Erythroblast (primary cell): ENCODE measurements around the gene ERAS.

Experiments used
- DNase-seq, 2 experiments: peaks; one replicate each; lab custom pipeline; 2025; lab: John Stamatoyannopoulos, UW
- GATA1 ChIP-seq: IDR thresholded peaks from 2 replicates; pipeline ENCODE4 v1.6.1; 2011; ENCODE audit warnings: low read depth, mild to moderate bottlenecking, control low read depth, low read length, moderate library complexity
- POLR2A ChIP-seq: IDR thresholded peaks from 2 replicates; pipeline ENCODE4 v1.6.1; 2011; ENCODE audit warnings: mild to moderate bottlenecking, low read length

ERAS gene, protein sequence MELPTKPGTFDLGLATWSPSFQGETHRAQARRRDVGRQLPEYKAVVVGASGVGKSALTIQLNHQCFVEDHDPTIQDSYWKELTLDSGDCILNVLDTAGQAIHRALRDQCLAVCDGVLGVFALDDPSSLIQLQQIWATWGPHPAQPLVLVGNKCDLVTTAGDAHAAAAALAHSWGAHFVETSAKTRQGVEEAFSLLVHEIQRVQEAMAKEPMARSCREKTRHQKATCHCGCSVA

GRCh38 chrX:48826135-48826875, at the start of gene ERAS:
TSS of gene ERAS (plus strand) at chrX:48826513. CDS start at chrX:48829124, 2,611 bp downstream.
- DNase-seq: peak in 1 of 2 experiments; percentile 17
- TF ChIP-seq POLR2A (no peak), GATA1 (no peak)

DNA sequence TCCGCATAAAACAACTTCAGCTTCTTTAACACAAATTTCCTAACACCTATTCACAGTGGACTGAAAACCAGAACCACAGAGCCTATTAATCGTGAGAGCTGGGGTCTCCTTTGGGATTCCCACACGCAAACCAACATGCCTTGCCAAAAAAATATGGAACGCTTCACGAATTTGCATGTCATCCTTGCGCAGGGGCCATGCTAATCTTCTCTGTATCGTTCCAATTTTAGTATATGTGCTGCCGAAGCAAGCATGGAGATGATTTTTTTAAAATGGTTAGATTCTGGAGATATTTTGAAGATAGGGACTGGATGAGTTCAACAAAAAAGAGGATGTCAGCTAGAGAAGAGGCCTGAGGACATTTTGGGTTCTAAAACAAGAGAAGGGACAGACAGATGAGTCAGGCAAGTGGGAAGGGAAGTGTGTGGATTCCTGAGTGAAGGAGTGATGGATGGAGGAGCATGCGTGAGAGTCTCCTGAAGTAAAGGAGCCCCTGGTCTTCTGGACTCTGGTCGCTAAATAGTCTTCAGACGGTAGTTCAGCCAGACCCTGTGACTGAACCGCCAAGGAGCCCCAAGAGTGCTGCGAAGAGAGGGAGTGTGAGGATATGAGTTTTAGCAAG, 49.4 kb upstream of the ERAS start:
- DNase-seq: no peak

DNA sequence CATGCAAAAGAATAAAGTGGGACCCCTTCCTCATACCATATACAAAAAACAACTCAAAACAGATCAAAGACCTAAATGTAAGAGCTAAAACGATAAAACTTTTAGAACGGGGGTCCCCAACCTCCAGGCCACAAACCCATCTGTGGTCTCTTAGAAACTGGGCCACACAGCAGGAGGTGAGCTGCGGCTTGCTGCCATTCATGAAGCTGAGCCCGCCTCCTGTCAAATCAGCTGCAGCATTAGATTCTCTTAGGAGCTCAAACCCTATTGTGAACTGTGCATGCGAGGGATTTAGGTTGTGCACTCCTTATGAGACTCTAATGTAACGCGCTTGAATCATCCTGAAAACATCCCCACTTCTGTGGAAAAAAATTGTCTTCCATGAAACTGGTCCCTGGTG, 46.9 kb upstream of the ERAS start:
- no peak for DNase-seq
- TF ChIP-seq POLR2A (no peak), GATA1 (no peak)

More for the DNA sequence above, 49.4 kb upstream of the ERAS start:
- TF ChIP-seq POLR2A (no peak), GATA1 (no peak)

- no peak for DNase-seq
- TF ChIP-seq POLR2A (no peak), GATA1 (no peak)
These were observed 44.6 kb upstream of the ERAS start for GRCh38 chrX:48781705-48782104.

DNA sequence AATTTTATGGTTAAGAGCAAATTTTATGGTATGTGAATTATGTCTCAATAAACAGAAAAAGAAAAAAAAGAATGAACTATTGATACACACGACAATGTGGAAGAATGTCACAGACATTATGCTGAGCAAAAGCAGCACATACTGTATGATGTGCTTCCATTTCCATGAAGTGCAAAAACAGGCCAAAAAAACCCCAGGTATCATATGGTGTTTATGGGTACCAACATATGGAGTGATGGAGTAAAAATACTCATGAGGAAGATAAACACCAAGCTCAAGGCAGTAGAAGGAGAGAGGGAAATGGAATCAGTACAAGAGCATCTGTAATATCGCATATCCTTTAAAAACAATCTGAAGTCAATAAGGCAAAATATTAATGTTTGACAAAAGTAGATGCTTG, 44.1 kb upstream of the ERAS start:
- no peak for DNase-seq
- TF ChIP-seq POLR2A (no peak), GATA1 (no peak)

DNA sequence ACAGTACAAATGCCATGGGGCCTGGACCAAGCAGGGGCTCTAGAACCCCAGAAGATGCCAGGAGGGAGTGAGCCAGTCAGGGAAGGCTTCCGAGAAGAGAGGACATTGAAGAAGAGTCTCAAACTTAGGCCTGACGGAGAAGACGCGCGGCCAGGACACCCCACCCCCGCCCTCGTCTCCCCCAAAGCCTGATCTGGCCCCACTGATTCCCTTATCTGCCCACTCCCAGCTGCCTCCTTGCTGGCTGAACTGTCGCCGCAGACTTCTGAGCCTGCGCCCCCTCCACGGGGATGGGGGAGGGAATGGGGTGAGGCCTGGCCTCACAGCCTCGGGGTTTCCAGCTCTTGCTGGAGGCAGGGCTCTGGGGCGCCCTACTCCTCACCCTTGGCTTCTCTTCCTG, 43.5 kb upstream of the ERAS start:
- TF ChIP-seq POLR2A: no peak
- TF ChIP-seq GATA1: peak; percentile 79
- DNase-seq: peak; percentile 95 to 97

GRCh38 chrX:48784726-48785125, 41.6 kb upstream of the ERAS start:
- peak in 1 of 2 experiments; percentile 36 for DNase-seq
- TF ChIP-seq GATA1: no peak
- TF ChIP-seq POLR2A: no peak

- no peak for TF ChIP-seq GATA1
- TF ChIP-seq POLR2A: no peak
- DNase-seq: no peak
These were observed 41.1 kb upstream of the ERAS start for GRCh38 chrX:48785186-48785539.

DNA sequence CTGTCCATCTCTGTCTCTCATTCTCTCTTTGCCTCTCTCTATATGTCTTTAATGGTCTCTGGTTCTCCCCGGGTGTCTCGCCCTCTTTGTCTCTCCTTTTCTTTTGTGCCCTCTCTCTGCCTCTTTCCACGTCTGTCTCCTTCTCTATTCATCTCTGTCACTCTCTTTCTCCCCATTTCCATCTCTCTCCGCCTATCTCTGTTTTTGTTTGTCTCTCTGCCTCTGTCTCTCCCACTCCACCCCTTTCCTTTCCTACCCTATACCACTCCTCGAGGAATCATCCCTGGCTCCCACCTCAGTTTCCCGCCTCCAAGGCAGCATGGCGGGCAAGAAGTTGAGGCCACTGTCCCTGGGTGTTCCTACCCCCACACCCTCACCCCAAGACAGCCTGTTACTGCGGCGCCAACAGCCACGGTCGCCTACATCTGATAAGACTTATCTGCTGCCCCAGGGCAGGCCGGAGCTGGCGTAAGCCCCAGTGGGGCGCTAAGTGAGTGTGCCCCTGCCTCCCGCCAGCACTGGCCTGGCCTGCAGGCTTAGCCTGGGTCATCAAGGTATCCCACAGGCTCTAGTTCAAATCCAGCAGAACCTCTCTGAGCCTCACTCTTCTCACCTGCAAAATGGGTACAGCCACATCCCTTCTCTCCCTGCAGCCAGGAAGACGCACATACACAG, 40.6 kb upstream of the ERAS start:
- TF ChIP-seq POLR2A: peak; percentile 59
- peak; percentile 81 for TF ChIP-seq GATA1
- DNase-seq: peak; percentile 88 to 95

- peak; percentile 79 to 80 for DNase-seq
- TF ChIP-seq POLR2A: peak; percentile 72
- TF ChIP-seq GATA1: no peak
These were observed 39.9 kb upstream of the ERAS start, which contains the start of gene GATA1 for GRCh38 chrX:48786341-48786800. TSS of gene GATA1 (plus strand) at chrX:48786590. CDS start at chrX:48791110, 4,520 bp downstream.

DNA sequence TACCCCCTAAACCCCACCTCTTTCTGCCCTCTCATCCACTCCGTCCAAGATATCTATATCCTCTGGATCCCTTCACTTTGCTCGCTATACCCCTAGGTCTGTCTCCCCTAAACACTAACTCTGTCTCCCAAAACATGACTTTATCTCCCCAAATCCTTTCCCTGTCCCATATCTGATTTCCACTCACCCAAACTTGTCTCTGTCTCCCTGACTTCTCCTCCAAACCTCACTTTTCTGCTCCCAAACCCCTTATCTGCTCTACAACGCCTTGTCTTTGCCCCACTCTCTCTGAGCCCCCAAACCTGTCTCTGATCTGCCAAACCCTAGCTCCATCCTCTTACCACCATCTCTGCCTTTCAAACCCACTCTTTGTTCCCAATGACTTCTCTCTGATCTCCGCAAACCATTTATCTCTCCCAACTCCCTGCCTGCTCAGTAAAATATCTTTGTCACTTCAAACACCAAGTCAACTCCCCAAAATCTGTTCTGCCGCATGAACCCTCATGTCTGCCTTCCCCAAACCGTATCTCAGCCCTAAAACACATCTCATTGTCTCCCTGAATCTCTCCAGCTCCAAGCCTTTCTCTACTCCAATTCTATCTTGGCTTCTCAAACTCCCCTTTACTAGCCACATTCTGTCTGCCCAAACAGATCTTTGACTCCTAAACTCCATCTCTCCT, 39.3 kb upstream of the ERAS start:
- TF ChIP-seq POLR2A (peak; percentile 6), GATA1 (no peak)

DNA sequence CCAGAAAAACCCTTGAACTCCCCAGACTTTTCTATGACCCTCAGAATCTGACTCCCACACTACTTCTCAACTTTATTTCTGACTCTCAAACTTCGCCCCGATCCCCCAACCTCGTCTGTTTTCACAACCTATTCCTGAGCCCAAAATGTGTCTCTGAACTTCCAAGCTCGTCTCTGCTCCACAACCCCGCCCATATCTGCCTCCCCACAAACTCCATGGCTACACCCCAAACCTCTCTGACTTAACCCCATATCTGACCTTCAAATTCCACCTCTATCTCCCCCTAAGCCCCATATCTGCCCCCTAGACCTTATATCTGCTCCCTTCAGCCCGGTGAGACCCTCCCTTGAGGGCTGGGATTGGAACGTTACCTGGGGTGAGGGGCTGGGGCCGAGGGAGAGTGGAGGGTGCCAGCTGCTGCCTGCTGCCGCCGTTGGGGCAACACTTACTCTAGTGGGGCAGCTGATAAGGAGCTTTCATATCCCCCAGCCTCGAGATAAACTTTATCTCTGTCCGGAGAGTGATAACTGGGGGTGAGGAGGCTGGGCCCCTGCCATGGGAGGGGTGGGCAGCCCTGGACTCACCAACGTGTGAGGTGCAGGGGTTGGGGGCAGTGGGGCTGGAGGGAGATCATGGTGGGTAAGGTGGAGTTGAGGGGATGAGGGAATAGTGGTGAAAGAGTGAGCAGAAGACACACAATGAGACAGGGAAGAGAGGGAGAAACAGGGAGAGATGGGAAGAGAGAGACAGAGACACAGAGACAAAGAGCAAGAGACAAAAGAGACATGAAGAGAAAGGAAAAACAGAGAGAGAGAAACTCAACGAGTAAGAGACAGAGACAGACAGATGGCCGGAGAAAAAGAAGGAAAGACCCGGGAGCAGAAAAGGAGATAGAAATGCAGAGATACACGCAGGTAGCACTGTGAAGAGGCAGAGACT, 38.5 kb upstream of the ERAS start:
- peak; percentile 61 to 68 for DNase-seq
- TF ChIP-seq POLR2A (no peak), GATA1 (no peak)

More for the DNA sequence above, 39.3 kb upstream of the ERAS start:
- peak in 1 of 2 experiments; percentile 48 for DNase-seq
